NT2/D1 (cell line): Measurements from ENCODE around the gene FAM47A.

Experiments used
- YY1 ChIP-seq: IDR thresholded peaks from 2 replicates; pipeline ENCODE4 v1.6.1; 2011; ENCODE audit not compliant: insufficient read length, insufficient read depth
- ZNF274 ChIP-seq: IDR thresholded peaks from 2 replicates; pipeline ENCODE4 v1.6.1; 2011; ENCODE audit warnings: mild to moderate bottlenecking, low read depth, low read length

GRCh38 chrX:34126011-34126410, 6.1 kb downstream of the FAM47A start:
- TF ChIP-seq ZNF274: no peak
- TF ChIP-seq YY1: no peak
